ENCODE results near the gene TMEM154.

The TMEM154 gene

DNA sequence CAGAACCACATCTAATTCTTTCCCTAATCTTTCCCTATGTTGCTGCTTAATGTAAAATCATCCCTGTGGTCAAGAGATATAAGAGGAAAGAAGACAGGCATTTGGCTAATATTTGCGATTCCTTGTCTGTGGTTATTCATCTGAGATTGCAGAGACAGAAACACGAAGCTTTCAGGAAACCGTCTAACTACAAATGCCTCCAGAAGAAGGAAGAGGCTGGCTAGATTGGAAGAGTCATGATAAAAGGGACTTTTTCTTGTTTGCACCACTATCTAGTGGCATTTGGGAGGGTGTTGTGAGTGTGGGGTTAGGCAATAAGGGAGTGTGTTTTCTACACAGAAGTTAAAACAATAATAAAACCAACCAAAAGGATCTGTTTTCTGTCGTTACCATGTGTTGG lies 43.9 kb downstream of the TMEM154 start:
- in situ Hi-C loops (cut with HindIII; ENCODE audit: low sequenced_read_pairs), result loop anchor here (5.0 kb wide), 1 partner anchor 134 kb away; no protein-coding TSS in a partner anchor

DNA sequence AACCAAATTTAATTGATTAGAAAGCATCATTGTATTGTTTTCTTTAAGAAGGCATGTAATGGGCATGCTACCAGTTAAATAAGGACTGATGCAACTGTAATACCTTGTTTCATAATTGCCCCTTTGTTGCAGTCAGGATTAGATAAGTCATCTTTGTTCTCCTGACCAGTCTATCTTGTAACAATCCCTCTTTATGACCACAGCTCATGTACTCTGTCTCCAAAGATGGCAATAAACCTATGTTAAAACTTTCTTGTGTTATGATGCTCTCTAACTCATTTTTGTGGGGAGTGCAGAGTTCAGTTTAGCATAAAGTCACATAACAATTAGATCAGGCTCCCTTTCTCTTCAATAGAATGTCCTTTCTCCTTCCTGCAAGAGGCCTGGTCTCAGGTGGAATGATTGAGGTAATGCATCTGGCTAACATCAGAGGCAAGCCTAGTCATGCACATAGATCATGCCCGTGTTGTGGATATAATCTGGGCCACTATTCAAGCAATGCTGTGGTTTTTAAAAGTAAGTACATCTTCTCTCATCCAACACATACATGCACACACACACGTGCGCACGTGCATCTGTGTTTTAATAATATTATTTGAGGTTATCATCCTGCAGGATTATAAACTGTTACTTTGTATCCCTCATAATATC lies 45.6 kb downstream of the TMEM154 start:
- in situ Hi-C loops (cut with HindIII; ENCODE audit: low sequenced_read_pairs), result loop anchor here (5.0 kb wide), 1 partner anchor 88 kb away; no protein-coding TSS in a partner anchor

DNA sequence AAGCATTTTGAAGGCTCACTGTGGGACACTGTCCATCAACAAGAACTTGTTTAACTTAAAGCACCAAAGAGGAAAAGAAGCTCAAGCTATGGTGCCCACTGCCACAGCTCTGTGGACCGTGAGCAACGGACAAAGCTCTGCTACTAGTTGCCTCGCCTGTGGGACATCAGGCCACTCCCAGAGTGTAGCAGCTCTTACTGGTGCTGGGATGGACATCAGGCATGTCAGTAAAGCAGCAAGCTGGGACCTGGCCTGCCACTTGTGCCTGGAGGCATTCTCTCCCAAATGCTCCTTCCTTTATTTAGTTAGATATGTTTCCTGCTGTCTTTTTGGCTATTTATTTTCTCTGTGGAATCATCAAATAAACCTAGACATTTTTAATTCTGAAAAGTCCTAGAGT lies 46.7 kb downstream of the TMEM154 start:
- in situ Hi-C loops (cut with HindIII; ENCODE audit: low sequenced_read_pairs), result loop anchor here (5.0 kb wide), 1 partner anchor 89 kb away; no protein-coding TSS in a partner anchor

DNA sequence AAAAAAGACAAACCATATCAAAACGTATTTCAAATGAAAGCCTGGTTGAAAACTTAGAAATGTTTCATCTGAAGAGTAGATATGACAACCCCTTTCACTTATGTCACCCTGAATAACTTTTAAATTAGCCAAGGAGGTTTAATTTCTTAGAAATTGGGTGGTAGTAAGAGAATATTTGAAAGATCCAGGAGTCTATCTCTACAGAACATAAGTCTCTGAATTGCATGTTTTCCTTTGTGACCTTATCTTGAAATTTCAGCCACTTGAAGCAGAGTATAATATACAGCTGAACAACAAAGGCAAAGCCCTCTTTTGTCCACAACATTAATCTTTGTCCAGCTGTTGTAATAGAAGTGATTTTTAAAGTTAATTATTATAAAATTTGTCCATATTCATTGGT lies 49.5 kb downstream of the TMEM154 start:
- in situ Hi-C loops (cut with HindIII; ENCODE audit: low sequenced_read_pairs), result loop anchor here (5.0 kb wide), 1 partner anchor 92 kb away; no protein-coding TSS in a partner anchor

DNA sequence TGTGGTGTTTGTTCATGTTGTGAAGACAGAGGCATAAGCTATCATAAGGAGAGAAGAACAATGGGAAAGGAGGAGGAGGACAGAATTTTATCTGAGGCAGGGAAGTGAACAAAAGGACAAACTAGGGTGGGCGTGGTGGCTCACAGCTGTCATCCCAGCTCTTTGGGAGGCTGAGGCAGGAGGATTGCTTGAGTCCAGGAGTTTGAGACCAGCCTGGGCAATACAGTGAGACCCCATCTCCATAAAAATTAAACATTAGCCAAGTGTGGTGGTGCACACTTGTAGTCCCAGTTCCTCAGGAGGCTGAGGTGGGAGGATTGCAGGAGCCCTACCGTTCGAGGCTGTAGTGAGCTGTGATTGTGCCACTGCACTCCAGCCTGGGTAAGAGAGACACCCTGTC lies 49.9 kb downstream of the TMEM154 start:
- in situ Hi-C loops (cut with HindIII; ENCODE audit: low sequenced_read_pairs), result loop anchor here (5.0 kb wide), 1 partner anchor 92 kb away; no protein-coding TSS in a partner anchor

DNA sequence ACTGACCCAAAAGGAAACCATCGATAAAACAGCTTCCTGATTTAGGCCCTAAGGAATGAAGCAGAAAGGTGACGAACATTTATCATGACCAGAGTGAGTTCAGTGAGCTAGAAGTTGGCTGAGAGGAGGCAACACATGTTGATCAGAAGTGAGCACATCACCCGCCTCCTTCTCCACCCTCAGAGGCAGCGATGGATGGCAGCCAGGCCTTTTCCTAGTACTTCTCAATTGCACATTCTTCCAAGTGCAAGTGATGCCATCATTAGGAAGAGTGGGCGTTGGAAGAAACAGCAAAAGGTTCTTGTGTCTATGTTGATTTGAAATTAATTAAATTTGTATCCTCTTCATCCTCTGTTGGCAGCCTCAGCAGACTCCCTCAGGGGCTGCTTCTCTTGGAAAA lies 51.7 kb downstream of the TMEM154 start:
- in situ Hi-C loops (cut with HindIII; ENCODE audit: low sequenced_read_pairs), result no loop called here

DNA sequence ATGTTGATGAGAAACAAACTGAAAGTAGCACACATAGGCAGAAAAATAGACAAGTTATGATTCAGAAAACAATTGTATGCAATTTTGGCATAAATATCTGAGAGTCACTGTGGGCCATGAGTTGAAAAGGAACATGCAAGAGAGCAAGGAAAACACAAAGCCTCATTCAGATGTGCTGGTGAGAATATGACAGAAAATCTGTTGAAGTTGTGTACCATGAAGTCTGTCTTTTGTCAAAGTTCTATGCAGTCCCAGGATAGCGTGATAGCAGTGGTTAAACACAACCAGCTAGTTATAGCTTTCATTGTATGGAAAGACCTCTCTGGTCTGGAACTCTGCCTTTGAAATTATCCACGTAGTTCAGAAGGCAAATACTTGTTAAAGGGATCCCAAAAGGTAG lies 53.0 kb downstream of the TMEM154 start:
- in situ Hi-C loops (cut with HindIII; ENCODE audit: low sequenced_read_pairs), result no loop called here

DNA sequence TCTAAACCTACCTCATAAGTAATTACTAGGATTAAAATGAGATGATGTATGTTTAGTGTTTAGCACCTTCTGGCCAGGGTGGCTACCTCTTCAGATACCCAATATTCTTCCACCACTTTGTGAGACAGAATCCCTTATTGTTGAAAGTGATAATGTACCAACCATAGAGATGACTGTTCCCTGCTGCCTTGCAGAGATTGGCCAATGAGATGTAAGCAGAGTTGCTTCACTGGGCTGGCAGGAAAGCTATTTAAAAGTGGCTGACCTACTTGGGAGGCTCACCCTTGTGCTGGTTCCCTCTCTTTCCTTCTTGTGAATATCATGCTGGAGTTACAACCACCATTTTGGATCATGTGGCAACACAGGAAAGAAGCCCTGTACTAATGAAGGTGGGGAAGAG lies 58.9 kb downstream of the TMEM154 start:
- in situ Hi-C loops (cut with HindIII; ENCODE audit: low sequenced_read_pairs), result no loop called here

DNA sequence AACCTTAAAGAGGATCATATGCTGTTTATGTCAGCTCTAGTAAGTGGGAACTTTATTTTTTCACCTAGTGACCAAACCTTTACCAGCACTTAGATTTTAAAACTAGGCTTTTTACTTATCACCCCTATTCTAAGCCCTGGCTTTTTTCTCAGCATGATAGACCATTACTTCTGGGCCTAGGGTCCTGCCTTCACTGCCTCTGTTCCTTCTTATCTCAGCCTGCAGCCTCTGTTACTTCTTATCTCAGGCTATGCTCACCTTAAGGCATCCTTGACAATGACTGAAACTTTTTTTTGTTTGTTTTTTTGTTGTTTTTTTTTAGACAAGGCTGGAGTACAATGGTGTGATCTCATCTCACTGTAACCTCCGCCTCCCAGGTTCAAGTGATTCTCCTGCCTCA lies 59.6 kb downstream of the TMEM154 start:
- in situ Hi-C loops (cut with HindIII; ENCODE audit: low sequenced_read_pairs), result no loop called here

DNA sequence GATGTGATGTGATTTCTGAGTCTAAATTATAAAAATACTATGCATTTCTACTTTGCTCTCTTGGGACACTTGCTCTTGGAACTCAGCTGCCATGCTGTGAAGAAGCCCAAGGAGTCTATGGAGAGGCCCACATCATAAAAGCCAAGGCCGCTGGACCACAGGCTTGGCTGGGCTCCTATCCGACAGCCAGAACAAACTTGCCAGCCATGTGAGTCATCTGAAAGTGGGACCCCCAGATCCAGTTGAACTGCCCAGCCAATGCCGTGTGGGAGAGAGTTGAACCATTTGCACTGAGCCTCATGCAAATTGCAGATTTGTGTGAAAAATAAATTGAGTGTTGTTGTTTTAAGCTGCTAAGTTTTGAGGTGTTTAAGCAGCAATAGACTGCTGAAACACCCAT lies 60.2 kb downstream of the TMEM154 start:
- in situ Hi-C loops (cut with HindIII; ENCODE audit: low sequenced_read_pairs), result no loop called here

DNA sequence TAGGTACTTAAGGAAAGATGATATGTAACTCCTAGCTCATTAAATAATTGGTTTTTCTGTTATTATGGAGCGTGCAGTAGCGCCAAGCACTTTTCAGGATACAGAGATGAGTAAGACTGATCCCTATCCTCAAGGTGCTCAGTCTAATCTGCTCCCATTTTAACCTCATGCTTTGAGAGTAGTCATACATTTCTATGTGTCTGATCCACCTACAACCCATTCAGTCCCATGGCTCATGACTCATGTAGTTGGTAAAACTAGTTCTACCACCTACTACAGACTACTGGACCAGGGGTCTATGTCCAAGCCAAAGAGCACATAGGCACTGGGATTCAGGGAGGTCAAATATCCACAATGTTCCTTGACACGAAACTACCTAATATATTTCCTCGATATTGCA lies 60.8 kb downstream of the TMEM154 start:
- in situ Hi-C loops (cut with HindIII; ENCODE audit: low sequenced_read_pairs), result no loop called here

DNA sequence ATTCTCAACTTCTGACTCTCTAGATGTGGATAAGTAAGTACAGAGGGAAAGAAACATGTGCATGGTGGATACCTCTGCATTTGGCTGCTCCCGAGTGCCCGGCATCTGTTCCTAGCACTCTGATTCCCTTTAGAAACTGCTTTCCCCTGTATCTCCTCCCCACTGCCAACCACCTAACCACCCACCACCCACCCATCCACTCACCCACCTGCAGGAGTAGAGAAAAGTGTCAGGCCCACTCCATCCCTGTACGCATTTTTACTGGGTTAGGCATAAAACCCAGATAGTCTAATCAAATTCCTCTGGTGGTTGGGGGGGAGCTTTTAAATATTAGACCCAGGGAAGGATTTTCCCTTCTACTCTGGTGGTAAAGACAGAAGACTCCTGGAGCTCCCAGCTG lies 63.0 kb downstream of the TMEM154 start:
- in situ Hi-C loops (cut with HindIII; ENCODE audit: low sequenced_read_pairs), result no loop called here

DNA sequence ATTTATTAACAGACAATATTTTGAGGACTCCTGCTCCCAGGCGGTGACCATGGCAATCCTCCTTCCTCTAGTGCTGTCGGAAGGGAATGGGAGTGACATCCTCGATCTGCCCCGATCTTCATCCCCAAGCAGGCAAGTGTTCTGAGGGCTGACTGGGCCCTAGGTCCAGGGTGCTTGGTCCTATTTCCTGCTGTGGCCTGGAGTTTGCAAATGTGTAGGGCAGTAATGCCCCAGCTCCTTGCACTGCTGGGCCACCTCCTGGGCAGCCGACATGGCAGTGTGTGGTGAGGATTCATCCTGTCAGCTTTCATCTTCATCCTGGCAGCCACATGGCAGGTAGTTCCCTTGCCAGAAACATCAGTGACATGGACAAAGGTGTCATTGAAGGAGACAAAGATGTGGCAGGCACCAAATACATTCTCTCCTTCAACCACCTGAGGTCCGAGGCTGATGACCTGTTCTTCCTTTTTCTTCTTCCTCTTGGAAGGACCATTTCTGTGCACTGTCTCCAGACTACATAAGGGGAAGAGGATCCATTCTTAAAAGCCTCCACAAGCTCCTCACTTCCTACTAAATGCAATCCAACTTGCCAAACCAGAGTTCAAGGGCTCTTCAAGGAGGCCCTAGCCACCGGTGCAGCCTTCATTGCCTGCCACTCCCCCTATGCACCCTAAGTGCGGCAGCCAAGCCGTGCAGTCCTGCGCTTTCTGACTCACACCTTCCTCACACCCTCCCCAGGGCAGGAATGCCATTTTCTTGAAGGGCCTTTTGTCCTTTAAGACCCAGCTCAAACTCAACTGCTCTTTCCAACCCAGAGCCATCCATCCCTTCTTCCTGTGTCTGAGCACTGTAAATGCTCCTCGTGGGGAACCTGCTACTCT lies 65.7 kb downstream of the TMEM154 start:
- in situ Hi-C loops (cut with HindIII; ENCODE audit: low sequenced_read_pairs), result no loop called here

DNA sequence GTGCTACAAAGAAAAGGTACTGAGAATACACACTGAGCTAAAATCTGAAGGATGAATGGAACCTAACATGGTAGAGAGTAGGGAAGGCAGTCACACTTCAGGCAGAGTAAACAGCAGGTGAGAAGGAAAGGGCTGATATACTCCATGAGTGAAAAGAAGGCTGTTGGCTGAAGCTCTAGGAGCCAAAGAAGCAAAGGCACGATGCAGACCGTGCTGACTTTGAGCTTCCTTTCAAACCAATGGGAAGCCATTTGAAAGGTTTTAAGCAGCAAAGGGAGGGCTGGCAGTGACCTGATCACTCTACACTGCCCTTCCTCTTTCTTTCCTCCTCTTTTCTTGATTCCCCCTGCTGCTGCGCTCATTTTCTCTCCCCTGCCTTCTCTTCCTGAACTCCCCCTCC lies 66.4 kb downstream of the TMEM154 start:
- in situ Hi-C loops (cut with HindIII; ENCODE audit: low sequenced_read_pairs), result no loop called here

DNA sequence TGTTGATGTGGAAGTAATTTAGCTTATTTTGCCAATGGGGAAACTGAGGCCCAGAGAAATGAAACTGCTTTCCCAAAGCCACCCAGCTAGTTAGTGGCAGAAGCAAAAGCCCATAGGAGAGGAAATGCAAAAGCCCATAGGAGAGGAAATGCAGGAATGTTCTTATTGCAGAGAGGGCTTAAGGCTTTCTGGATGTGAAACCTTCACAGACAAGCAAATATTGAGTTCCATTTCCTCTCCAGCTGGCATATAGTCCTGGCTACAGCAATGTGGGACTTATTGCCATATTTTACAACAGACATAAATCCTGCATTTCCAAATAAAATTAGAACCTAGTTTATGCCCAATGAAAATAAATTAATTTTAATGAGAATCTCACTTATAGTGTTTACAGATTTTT lies 69.7 kb downstream of the TMEM154 start:
- in situ Hi-C loops (cut with HindIII; ENCODE audit: low sequenced_read_pairs), result no loop called here

DNA sequence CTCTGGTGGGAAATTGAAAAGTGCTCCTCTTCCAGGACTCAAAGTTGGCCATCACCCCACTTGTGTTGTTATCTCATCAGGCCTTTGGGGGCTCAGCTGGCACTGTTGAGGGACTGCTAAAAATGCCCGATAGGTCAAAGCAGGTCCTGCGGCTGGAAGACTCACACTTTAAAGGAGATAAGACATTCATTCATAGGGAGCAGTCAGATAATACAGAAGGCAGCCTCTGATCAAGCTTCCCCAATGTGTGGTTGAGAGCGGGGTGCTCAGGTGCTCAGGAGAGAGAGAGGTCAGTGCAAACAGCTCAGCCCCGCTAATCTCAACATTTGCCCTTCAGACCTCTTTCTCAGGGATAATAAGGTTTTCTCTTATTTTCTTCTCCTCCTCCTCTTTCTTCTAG lies 70.3 kb downstream of the TMEM154 start:
- in situ Hi-C loops (cut with HindIII; ENCODE audit: low sequenced_read_pairs), result no loop called here

DNA sequence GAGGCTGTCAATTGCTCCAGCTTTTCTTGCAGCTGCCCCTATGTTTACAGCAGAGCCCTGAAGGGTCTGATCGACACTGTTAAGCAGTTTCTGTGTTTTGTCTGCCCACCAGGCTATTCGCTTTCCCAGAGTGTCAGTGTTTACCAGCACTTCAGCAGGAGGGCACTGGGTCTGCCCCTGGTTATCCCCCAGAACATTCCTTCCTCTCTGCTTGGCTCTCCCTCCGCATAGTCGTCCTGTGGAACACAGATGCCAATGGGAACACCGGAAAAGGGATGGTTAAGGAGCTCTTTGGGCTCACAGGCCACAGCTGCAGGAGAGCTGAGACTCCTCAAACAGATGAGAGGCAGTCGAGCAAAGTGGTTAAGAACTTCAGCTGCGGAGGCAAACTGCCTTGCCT lies 72.6 kb downstream of the TMEM154 start:
- in situ Hi-C loops (cut with HindIII; ENCODE audit: low sequenced_read_pairs), result no loop called here

DNA sequence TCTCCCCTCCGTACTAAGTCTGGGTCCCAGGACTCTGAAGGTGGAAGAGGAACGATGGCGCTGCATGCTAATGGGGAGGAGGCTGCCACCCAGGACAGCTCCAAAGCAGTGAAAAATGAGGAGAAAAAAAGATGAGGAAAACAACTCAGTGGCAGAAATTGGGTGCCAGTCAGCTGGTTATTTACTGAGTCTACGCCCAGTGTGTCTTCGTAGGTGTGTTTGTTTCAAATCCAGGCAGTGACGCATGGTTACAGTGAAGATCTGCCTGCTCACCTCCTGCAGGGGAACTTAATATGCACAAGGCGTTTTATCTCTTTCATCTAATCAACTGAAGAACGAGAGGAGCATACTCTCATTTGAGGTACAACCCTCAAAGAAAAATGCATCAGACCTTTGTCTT lies 73.0 kb downstream of the TMEM154 start:
- in situ Hi-C loops (cut with HindIII; ENCODE audit: low sequenced_read_pairs), result no loop called here

DNA sequence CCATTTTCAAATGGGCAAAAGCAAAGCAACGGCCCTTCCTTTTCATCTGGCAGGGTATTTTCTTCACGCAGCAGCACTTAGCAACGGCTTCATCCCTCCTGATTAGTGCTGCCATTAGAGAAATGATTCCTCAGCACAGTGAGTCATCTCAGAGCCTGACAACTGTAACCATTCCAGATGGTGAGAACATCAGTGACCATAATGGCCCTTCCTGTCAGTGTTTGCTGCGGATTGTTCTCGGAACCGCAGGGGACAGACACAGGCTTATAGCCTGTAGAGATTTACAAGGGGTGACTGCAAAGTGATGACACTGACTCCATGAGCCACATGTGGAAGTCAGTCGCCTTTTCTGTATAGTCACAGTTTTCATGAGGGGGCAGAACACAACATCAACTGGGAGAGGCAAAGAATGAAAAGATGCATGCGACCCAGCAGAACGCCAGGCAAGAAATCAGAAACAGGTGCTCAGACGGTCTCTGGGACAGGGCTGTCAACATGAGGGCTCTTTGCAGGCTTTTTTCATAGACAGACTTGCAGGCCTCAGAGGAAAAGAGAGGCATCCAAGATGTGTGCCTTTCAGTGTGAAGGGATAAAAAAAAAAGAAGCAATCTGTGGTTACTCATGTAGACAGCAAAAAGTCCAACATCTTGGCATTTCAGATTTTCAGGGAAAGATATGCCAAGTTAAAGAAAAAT lies 74.0 kb downstream of the TMEM154 start:
- in situ Hi-C loops (cut with HindIII; ENCODE audit: low sequenced_read_pairs), result no loop called here

DNA sequence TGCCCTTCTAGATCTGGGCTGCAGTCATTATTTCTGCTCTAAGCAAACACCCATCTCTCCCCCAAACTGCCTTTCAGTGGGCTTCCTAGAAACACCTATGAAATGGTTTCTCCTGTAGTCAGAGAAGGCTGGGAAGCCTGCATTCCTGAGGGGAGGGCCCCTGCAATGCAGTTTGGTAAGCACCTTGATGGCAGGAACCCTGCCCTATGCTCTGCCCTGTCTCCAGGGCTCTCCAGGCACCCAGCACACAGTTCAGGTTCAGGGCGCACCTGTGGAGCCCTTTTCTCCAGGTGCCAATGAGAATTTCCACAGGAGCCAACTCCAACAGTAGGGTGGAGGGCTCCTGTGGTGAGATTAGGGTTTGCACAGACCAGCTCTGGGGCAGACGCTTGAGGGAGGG lies 74.8 kb downstream of the TMEM154 start:
- in situ Hi-C loops (cut with HindIII; ENCODE audit: low sequenced_read_pairs), result no loop called here

DNA sequence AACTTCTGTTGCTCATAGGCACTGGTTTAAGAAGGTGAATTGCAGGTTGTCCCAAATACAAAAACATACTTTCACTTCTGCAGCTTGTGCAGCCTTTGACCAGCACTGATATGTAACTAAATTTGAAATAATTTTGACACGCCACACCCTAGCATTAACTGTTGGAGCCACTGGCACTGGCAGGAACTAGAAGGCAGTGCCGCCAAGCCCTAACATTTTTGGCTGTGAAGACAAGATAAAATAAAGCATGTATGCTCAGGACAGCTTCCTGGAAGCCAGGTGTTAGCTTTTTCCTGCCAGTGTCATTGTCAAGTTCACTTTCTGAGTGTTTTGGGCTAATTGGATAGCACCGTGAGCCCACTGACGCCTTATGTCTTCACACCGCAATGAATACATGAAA lies 78.6 kb downstream of the TMEM154 start:
- in situ Hi-C loops (cut with HindIII; ENCODE audit: low sequenced_read_pairs), result no loop called here

DNA sequence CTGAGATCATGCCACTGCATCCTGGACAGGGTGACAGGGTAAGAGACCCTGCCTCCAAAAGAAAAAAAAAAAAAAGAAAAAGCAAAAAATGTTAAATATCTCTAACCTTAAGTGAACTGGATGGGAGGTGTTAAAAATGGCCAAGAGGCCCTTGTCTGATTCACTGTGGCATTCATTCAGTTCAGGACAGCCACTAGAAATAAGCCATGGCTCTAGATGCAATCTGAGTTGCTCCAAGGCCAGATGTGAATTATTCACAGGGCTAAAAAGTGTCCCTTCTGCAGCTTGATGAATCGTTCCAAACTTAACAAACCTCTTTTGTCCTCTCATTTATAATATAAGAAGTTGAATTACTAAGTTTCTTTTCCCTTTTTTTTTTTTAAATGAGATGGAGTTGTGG lies 80.2 kb downstream of the TMEM154 start:
- in situ Hi-C loops (cut with HindIII; ENCODE audit: low sequenced_read_pairs), result no loop called here

Measured in endothelial cell of hepatic sinusoid (primary cell).